SH-SY5Y (cell line): Measurements from ENCODE around the gene TGM1.

Experiments used
- GATA2 ChIP-seq: IDR thresholded peaks from 2 replicates; pipeline ENCODE4 v1.6.1; 2011; ENCODE audit warnings: mild to moderate bottlenecking, low read depth, low read length
- GATA3 ChIP-seq: IDR thresholded peaks from 2 replicates; pipeline ENCODE4 v1.6.1; 2011; ENCODE audit warnings: low read depth, mild to moderate bottlenecking, low read length, moderate library complexity

The TGM1 gene

DNA sequence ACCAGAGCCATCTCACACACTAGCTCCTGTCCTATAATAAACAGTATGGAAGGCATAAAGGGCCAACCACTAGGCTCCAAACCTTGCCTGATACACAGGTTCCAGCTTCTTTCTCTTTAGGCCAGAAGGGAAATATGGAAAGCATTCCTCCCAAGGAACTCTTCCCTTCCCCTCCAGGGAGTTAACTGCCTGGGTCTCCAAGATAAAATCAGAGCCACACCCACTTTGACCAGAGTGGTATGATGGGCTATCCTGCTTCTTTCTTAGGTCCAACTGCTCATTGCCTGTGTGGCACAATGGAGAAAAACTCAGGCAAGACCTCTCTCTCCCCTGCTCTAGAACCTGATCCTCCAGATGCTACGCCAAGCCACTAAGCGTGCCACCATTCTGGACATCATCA lies 55.4 kb downstream of the TGM1 start:
- TF ChIP-seq GATA2 (no peak), GATA3 (no peak)

DNA sequence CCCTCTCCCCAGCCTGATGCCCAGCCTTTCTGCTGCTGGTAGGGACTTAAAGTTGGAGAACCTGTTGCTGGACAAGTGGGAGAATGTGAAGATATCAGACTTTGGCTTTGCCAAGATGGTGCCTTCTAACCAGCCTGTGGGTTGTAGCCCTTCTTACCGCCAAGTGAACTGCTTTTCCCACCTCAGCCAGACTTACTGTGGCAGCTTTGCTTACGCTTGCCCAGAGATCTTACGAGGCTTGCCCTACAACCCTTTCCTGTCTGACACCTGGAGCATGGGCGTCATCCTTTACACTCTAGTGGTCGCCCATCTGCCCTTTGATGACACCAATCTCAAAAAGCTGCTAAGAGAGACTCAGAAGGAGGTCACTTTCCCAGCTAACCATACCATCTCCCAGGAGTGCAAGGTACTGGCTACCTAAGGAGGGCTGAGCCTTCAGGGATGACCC lies 55.8 kb downstream of the TGM1 start:
- no peak for TF ChIP-seq GATA2
- TF ChIP-seq GATA3 = no peak

DNA sequence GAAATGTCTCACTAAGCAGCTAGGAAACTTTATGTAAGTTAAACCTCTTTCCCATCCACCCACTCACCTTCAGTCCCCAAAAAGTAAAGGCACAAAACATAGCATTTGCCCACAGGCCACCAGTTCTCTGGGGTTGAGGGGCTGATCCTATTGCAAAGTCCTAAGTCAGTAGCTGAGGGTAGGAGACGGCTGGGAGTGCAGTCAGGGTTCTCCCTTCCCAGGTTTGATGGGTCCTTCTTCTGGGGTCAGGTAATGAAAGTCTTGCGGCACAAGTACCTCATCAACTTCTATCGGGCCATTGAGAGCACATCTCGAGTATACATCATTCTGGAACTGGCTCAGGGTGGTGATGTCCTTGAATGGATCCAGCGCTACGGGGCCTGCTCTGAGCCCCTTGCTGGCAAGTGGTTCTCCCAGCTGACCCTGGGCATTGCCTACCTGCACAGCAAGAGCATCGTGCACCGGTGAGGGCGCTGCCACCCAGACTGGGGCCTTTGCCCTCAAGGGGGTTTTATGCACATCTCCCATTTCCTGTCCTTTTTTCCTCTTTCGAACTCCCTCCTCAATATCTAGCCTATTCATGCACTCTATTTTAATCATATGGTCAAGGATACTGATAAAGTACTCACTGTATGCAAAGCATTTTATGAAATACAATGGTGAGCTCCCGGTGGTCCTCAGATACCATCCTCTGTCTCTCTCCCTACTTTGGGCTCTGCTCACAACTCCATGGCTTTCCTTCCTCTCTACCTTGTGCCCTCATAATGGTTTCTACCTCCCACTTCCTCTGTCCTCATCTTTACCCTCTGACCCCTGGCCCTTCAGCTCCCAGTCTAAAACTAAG lies 56.5 kb downstream of the TGM1 start:
- no peak for TF ChIP-seq GATA3
- no peak for TF ChIP-seq GATA2

DNA sequence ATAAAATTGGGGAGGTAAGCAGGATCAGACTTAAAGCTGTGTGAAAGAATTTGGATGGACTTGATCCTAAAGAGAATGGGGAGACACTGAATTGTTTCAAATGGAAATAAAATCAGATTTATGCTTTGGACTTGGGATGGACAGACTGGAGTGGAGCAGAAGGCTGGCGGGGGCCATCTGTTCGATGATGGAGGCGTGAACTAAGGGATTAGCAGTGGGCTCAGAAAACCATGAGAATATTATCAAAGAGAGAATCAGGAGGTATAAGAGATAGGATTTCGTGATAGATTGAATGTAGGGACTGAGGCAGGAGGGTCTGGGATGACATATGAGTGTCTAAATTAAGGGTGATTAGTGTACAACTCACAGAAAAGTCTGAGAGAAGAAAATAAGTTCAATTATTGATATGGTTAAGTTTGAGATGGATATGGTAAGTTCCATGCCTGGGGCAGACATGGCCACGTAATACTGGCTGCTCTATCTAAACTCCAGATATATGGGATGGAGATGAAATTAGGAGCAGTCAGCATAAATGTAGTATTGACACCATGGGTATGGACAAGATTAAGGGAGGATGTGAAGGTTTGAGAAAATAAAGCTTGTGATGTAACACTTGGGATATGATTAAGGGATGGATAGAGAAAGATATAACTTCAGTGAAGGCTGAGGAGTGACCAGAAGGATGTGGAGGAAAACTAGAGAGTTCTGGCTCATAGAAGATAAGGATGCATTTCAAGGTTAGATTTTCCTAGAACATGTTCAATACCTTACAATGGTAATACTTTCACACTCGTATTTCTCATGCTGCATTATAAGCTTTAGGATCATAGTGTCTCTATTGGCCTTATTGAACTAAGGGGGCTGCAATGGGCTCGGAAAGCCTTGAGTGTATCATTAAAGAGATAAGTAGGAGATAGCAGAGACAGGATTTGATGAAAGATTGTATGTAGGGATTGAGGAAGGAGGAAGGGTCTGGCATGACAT lies 58.5 kb downstream of the TGM1 start:
- TF ChIP-seq GATA2 (no peak), GATA3 (no peak)
